Loucy (cell line): ENCODE data around the gene APBA3.

Experiments
- H2AFZ ChIP-seq: fragments of 200-600 bp; sonication (generic); 2 replicates; pipeline ENCODE4 v1.6.0; 2016; ENCODE audit warnings: antibody characterized with exemption, mild to moderate bottlenecking, low read length, moderate library complexity
- H3F3A ChIP-seq: fragments of 200-600 bp; 2 replicates; pipeline ENCODE4 v1.6.0; 2016; ENCODE audit warnings: antibody characterized with exemption, low read depth, mild to moderate bottlenecking
- H3K27me3 ChIP-seq: fragments of 200-600 bp; sonication (generic); 2 replicates; pipeline ENCODE4 v1.6.1; 2014; ENCODE audit warnings: low read length, mild to moderate bottlenecking; ENCODE audit not compliant: insufficient read depth, poor library complexity, severe bottlenecking
- H3K36me3 ChIP-seq: fragments of 200-600 bp; sonication (generic); 2 replicates; pipeline ENCODE4 v1.6.1; 2016; ENCODE audit warnings: low read length; ENCODE audit not compliant: insufficient read depth
- H3K4me1 ChIP-seq: fragments of 200-600 bp; sonication (generic); 2 replicates; pipeline ENCODE4 v1.5.1; 2014; ENCODE audit warnings: low read length, mild to moderate bottlenecking; ENCODE audit not compliant: insufficient read depth, poor library complexity, severe bottlenecking
- H3K4me2 ChIP-seq: fragments of 200-600 bp; sonication (generic); 2 replicates; pipeline ENCODE4 v1.6.0; 2014; ENCODE audit warnings: antibody characterized with exemption, low read length, low read depth, mild to moderate bottlenecking; ENCODE audit not compliant: poor library complexity, severe bottlenecking
- H3K4me3 ChIP-seq: fragments of 200-600 bp; sonication (generic); 2 replicates; pipeline ENCODE4 v1.5.1; 2014; ENCODE audit warnings: low read length, mild to moderate bottlenecking, mixed read lengths; ENCODE audit not compliant: poor library complexity, severe bottlenecking
- H3K79me2 ChIP-seq: fragments of 200-600 bp; sonication (generic); 2 replicates; pipeline ENCODE4 v1.6.1; 2014; ENCODE audit warnings: low read length; ENCODE audit not compliant: insufficient read depth
- H3K9ac ChIP-seq: fragments of 200-600 bp; sonication (generic); 2 replicates; pipeline ENCODE4 v1.6.0; 2014; ENCODE audit warnings: mild to moderate bottlenecking, low read depth, low read length, moderate library complexity; ENCODE audit not compliant: poor library complexity, severe bottlenecking
- H3K9me2 ChIP-seq: fragments of 200-600 bp; sonication (generic); replicated peaks from 2 replicates; pipeline ENCODE4 v1.6.1; 2016; ENCODE audit warnings: low read depth, low read length, mixed read lengths
- H3K9me3 ChIP-seq: fragments of 200-600 bp; sonication (generic); 2 replicates; pipeline ENCODE4 v1.6.1; 2014; ENCODE audit warnings: mild to moderate bottlenecking, antibody characterized with exemption, low read length, low read depth; ENCODE audit not compliant: insufficient read depth
- H4K20me1 ChIP-seq: fragments of 200-600 bp; sonication (generic); 2 replicates; pipeline ENCODE4 v1.6.0; 2014; ENCODE audit warnings: antibody characterized with exemption, low read length, mild to moderate bottlenecking; ENCODE audit not compliant: insufficient read depth, poor library complexity, severe bottlenecking
- CTCF ChIP-seq: fragments of 200-600 bp; sonication (generic); conservative IDR thresholded peaks from 2 replicates; pipeline ENCODE4 v1.5.1; 2014; ENCODE audit warnings: mild to moderate bottlenecking, antibody characterized with exemption, low read length
- EZH2phosphoT487 ChIP-seq: fragments of 200-600 bp; IDR thresholded peaks from 2 replicates; pipeline ENCODE4 v1.6.1; 2018; ENCODE audit warnings: antibody characterized with exemption, mild to moderate bottlenecking, moderate library complexity, borderline replicate concordance

APBA3 gene

GRCh38 chr19:3723883-3724282, 37.6 kb downstream of the APBA3 start:
- Histone ChIP-seq H2AFZ (no peak overlapping the region), H3K9me3 (no peaks in the 10 kb centered on the region), H3K9ac (no peak overlapping the region), H3K36me3 (no peaks in the 10 kb centered on the region), H3F3A (no peaks in the 10 kb centered on the region), H3K4me2 (no peak overlapping the region), H3K27me3 (no peaks in the 10 kb centered on the region), H3K9me2 (no peaks in the 10 kb centered on the region), H3K4me3 (no peak overlapping the region), H3K4me1 (peaks cover 9% of the 10 kb centered on the region), H4K20me1 (no peaks in the 10 kb centered on the region), H3K79me2 (no peaks in the 10 kb centered on the region)
- TF ChIP-seq CTCF (no peak), EZH2phosphoT487 (no peak)

GRCh38 chr19:3723110-3723488, 38.4 kb downstream of the APBA3 start:
- Histone ChIP-seq H3K36me3 (no peaks in the 10 kb centered on the region), H3K27me3 (no peaks in the 10 kb centered on the region), H3K4me2 (no peak overlapping the region), H3K4me1 (peaks cover 9% of the 10 kb centered on the region), H3K4me3 (no peak overlapping the region), H4K20me1 (no peaks in the 10 kb centered on the region), H3F3A (no peaks in the 10 kb centered on the region), H3K9me3 (no peaks in the 10 kb centered on the region), H3K9me2 (no peaks in the 10 kb centered on the region), H3K79me2 (no peaks in the 10 kb centered on the region), H2AFZ (no peak overlapping the region), H3K9ac (no peak overlapping the region)
- TF ChIP-seq CTCF (no peak), EZH2phosphoT487 (no peak)

- Histone ChIP-seq H3K9me3 (no peaks in the 10 kb centered on the region), H2AFZ (no peak overlapping the region), H3F3A (no peaks in the 10 kb centered on the region), H3K9me2 (no peaks in the 10 kb centered on the region), H3K36me3 (no peaks in the 10 kb centered on the region), H3K27me3 (no peaks in the 10 kb centered on the region), H3K4me1 (peaks cover 9% of the 10 kb centered on the region), H3K79me2 (no peaks in the 10 kb centered on the region), H3K4me2 (peak overlapping the region; percentile 82), H4K20me1 (no peaks in the 10 kb centered on the region), H3K4me3 (peak overlapping the region; percentile 75), H3K9ac (peak overlapping the region; percentile 56)
- no peak for TF ChIP-seq CTCF
- TF ChIP-seq EZH2phosphoT487: no peak
Observed at GRCh38 chr19:3722443-3723109, 38.9 kb downstream of the APBA3 start.
